HG03571 (cell line): ENCODE data around the gene PIP5K1C.
"Not testable (repeated sequence)": the region's sequence is repeated elsewhere in the genome, so short reads cannot be mapped to it uniquely, and the experiment has no call there.

Experiments
- ATAC-seq: cut with Tn5 transposase; IDR thresholded peaks from one replicate; pipeline ENCODE4 v1.9.1; 2021; ENCODE audit not compliant: unreplicated experiment

The PIP5K1C gene

GRCh38 chr19:3591876-3592613 is 108.2 kb downstream of the PIP5K1C start:
- no peak for ATAC-seq

DNA sequence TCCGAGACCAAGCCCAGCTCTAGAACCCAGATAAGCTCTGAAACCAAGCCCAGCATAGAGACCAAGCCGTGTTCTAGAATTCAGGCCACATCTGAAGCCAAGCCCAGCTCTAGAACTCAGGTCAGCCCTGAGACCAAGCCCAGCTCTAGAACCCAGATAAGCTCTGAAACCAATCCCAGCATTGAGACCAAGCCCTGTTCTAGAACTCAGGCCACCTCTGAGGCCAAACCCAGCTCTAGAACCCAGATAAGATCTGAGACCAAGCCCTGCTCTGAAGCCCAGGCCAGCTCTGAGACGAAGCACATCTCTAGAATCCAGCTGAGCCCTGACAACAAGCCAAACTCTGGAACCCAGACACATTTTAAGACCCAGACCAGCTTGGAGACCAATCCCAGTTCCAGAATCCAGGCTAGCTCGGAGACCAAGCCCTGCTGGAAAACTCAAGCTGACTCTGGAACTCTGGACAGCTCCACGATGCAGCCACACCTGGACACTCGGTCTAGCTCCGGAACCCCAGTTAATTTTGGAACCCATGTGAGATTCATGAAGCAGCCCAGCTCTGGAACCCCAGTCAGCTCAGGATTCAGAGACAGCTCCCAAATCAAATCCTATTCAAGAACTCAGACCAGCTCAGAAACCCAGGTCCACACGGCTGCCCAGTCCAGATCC is 109.1 kb downstream of the PIP5K1C start:
- no peak for ATAC-seq

DNA sequence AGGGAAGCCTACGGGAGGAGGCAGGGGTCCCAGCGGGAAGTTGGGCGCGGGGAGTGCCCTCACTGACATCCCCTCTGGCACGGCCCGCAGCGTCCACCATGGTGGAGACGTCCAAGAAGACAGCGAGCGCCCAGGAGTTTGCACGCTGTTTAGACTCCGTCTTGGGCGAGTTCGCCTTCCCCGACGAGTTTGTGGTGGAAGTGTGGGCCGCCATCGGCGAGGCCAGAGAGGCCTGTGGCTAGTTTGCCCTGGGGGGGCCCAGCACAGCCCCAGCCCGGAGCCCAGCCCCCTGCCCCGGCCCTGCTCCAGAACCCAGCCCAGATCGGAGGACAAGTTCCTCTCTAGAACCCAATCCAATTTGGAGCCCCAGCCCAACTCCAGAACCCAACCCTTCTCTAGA is 110.3 kb downstream of the PIP5K1C start:
- no peak for ATAC-seq

- no peak for ATAC-seq
Measured at GRCh38 chr19:3589439-3589838, 110.8 kb downstream of the PIP5K1C start.

- ATAC-seq = no peak
Measured at GRCh38 chr19:3586707-3587346, 113.4 kb downstream of the PIP5K1C start.

- ATAC-seq = no peak
Measured at GRCh38 chr19:3586127-3586626, 114.1 kb downstream of the PIP5K1C start.

DNA sequence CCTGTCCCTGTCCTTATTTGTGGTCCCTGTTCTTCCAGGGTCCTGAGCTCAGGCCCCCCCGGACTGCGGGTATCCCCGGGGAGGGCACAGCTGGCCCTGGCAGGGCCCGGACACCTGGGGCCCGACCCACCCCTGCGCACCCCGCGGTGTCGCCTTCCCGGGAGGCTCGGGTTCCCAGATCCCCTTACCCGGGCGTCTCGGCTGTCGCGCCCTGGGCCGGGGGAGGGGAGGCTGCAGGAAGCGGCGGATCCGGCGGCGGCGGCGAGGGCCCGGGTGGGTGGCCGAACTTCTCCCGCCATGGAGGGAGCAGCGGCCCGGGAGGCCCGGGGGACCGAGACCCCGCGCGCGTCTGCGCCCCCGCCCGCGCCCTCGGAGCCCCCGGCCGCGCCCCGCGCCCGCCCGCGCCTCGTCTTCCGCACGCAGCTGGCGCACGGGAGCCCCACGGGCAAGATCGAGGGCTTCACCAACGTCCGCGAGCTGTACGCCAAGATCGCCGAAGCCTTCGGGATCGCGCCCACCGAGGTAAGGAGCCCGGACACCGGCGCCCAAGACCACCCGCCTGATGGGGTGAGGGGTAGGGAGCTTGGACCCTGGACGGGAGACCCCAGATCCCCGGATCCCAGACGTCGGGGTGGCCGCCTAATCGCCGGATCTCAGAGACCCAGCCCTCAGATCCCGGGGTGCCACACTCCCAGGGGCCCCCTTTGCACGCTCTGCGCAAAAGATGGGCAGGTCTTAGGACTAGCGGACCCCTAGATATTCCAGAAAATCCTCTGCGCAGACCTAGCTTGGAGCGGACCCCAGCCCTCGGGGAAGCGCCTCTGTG is 114.8 kb downstream of the PIP5K1C start, which contains the start of gene GIPC3:
GIPC3 (plus strand) TSS at position 178 of the 826 bp plus-strand sequence; CDS start at position 298, 120 bp downstream.
- no peak for ATAC-seq

GRCh38 chr19:3584036-3584802 is 116.0 kb downstream of the PIP5K1C start:
- ATAC-seq = not testable (repeated sequence)

GRCh38 chr19:3581792-3582191 is 118.5 kb downstream of the PIP5K1C start:
- not testable (repeated sequence) for ATAC-seq
